SK-N-DZ (cell line): ENCODE results near the gene CCL18. TPM values are rescaled to one million over a fixed set of nuclear protein-coding genes. Genes with fewer than 3 reads are reported as not detected.
"Not testable (repeated sequence)": the region's sequence is repeated elsewhere in the genome, so short reads cannot be mapped to it uniquely, and the experiment has no call there.

ENCODE experiments used
- DNase-seq: peaks from one replicate; pipeline ENCODE4 v3.0.0-alpha.2; 2015; ENCODE audit warnings: low spot score
- polyA plus RNA-seq, 2 experiments: library from polyadenylated mRNA; depleted of rRNA; stranded (reverse); fragments of >200 nt; gene quantifications; 2 replicates each; pipeline ENCODE4 v1.2.3, GENCODE V29; 2014

The CCL18 gene
- not detected in 2 replicates for polyA plus RNA-seq (2014; cell fraction: cytosol; rRNA removed)
- polyA plus RNA-seq (2014; cell fraction: nucleus; rRNA removed) = not detected in 2 replicates

DNA sequence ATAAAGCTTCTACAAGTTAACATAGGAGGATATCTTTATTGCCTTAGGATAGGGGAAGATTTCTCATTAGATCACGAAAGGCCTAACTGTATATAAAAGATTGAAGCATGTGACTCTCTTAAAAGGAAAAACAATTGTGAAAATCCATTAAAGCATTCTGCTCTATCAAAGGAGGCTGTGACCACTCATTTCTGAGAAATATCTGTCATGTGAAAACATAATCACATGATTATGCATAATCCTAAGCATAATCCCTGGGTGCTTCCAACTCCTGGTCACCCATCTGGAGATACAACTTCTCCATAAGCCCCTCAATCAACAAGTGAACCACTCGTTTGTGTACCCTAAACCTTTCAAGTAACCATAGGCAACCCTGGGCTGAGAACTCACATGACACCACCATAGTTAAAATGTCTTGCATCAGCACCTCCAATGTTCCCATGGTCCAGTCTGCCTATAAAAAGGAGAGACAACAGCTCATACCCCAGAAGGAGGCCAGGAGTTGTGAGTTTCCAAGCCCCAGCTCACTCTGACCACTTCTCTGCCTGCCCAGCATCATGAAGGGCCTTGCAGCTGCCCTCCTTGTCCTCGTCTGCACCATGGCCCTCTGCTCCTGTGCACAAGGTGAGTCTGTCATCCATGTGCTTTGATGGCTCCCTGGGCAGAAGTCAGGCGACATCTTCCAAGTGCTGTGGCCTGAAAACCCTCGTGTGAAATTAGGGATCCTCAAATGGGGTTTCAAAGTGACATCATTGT, at the start of gene CCL18:
TSS of gene CCL18 (plus strand) at position 487 of the 756 bp plus-strand sequence. CDS start at position 558, 71 bp downstream.
- no peak for DNase-seq

DNA sequence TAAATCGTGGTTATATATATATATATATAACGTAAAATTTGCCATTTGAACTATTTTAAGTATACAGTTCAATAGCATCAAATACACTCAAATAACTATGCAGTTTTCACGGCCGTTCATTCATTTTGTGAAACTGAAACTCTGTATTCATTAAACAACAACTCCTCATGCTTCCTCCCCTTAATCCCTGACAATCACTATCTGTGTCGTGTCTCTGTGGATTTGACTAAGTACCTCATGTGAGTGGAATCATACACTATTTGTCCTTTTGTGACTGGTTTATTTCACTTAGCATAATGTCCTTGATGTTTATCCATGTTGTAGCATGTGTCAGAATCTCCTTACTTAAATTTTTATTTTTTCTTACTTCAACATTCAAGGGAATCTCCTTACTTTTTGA, 49.1 kb upstream of the CCL18 start:
- DNase-seq = no peak

DNA sequence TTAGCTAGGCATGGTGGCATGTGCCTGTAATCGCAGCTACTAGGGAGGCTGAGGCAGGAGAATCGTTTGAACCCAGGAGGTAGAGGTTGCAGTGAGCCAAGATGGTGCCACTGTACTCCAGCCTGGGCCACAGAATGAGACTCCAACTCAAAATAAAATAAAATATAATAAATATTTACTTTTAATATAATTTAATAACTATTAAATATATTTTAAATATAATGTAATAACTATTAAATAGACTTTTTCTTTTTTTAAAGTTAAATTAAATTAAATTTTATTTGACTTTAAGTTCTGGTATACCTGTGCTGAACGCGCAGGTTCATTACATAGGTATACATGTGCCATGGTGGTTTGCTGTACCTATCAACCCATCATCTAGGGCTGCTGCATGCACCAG, 48.2 kb upstream of the CCL18 start:
- DNase-seq = not testable (repeated sequence)

GRCh38 chr17:36016555-36016954, 47.5 kb upstream of the CCL18 start:
- no peak for DNase-seq

GRCh38 chr17:36017799-36018198, 46.3 kb upstream of the CCL18 start, which contains the start of gene CCL23:
Gene CCL23 (minus strand): TSS chr17:36017972. CDS start chr17:36017897, 75 bp downstream.
- DNase-seq = no peak

DNA sequence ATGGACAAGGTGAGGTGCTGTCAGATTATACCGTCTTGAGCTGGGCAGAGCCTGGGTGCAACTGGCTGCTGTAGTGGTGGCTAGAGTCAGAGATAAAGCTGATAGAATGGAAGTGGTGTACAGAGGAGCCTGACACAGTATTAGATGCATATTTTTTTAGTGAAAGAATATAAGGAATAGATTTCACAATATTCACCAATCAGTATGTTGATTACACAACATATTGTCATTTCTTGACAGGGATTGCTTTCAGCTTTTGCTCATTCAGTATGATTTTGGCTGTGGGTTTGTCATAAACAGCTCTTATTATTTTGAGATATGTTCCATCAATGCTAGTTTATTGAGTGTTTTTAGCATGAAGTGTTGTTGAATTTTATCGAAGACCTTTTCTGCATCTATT, 44.6 kb upstream of the CCL18 start:
- DNase-seq = no peak

DNA sequence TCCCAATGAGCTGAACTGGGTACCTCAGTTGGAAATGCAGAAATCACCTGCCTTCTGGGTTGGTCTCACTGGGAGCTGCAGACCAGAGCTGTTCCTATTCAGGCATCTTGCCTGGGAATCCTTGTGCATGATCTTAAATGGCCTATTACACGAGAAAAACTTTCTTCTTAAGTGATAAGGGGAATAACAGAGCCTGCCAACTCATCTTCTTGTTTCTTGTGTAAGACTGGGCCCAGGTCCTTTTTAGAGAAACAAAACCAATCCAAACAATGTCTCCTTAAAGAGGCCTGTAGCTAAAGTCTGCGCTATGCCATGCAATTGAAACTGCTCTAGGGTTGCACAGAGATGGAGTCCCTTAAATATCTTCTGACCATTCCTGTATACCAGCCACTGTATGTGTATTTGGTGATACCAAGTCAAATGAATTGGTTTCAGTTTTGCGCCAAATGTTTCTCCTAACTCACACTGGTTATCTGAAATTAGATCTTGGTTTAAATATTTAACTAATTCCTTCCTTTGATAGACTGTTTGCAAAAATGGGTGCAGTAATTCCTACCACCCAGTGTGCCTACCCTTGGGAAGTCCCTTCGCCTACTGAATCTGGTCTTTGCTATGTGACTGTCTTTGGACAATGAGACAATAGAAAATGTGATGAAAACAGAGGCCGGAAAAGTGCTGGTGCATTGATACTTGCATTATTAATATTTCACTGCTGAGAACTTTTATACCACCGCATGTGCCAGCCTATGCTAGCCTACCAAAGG, 39.8 kb upstream of the CCL18 start:
- no peak for DNase-seq

GRCh38 chr17:36027761-36028160, 36.3 kb upstream of the CCL18 start:
- no peak for DNase-seq

DNA sequence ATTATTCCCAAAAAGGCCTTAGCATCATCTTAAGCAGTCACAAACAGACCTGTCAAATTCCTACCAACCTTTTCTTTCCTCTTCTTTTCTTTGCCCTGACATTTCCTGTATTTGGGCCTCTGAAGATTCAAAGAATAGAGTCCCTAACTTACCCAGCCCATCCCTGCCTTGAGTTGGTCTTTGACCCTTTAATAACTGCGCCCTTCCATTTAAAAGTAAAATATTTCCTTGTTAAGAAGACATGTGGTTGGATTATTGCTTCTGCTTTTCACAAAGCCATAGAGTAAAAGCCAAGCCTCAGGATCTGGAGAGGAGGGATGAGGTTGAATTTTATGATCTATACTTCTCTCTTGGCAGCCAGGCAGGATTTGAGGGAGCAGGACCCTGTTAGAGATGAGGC, 33.1 kb upstream of the CCL18 start:
- no peak for DNase-seq

- DNase-seq = no peak
These were observed 29.9 kb upstream of the CCL18 start for GRCh38 chr17:36034127-36034526.

GRCh38 chr17:36036235-36036634, 27.8 kb upstream of the CCL18 start:
- no peak for DNase-seq

DNA sequence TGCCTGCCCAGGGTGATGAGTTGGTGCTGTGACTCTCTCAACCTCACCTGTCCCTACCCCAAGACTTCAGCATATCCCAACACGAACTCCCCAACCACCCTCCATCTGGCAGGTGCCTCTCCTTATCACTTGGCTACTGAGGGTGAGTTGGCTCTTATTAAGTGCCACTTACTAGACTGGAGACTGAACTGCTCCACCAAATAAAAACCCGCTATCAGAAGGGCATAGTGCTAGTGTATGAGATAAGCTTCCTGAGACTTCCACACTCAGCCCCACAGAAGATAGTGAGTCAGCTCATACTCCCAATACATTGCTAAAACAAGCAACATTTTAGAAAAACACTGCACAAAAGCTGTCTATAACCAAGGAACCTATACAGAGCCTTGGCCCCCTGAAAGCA, 16.0 kb upstream of the CCL18 start:
- DNase-seq = no peak

DNA sequence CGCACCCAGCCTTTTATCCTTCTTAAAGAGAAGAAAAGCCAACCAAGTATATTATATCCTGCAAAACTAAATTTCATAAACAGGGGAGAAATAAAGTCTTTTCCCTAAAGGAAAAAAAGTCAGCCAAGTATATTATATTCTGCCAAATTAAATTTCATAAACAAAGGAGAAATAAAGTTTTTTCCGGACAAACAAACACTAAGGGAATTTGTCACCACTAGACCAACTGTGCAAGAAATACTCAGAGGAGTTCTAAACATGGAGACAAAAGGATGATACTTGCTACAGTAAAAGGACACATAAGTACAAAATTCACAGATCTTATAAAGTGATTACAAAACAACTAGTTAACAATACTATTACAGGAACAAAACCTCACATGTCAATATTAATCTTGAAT, 14.4 kb upstream of the CCL18 start:
- no peak for DNase-seq

DNA sequence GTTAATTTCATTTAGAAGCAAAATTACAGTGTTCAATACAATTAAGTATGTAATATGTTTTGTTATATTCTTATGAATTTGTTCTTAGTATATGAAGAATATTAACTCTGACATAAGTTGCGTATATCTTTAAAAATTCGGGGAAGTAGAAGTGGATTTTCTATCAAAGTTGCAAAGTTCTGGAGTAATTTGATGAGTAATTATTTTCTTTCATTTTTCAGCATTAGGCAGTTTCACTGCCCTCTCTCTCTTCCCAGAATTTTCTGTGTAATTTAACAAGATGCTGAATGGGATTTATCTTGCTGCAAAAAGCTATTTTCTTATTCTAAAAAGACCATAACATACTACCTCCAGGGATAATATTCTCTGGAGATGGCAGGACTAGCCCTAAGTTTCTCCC, 8.9 kb upstream of the CCL18 start:
- no peak for DNase-seq

DNA sequence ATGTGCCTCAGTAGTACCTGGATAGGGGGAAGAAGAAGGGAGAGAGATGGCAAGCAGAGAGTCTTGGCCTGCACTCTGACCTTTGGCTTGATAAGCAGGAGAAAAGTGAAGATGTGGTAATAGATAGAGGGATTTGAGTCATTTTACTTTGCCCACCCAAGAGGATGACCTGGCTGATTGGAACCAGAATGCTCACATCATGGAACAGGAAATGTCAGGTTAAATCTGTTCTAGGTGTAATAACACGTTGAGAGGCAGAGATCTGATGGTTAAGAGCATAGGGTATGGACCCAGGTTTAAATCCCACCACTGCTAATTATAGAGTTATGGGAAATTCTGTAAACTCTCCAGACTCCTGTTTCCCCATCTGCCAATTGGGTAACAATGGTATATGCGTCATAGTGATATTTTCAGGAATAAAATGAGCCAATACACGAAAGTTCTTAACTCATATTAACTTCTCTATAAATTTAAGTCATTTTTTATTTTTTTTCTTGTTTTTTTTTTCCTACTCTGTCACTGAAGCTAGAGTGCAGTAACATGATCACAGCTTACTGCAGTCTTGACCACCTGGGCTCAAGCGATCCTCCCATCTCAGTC, 8.1 kb upstream of the CCL18 start:
- no peak for DNase-seq

DNA sequence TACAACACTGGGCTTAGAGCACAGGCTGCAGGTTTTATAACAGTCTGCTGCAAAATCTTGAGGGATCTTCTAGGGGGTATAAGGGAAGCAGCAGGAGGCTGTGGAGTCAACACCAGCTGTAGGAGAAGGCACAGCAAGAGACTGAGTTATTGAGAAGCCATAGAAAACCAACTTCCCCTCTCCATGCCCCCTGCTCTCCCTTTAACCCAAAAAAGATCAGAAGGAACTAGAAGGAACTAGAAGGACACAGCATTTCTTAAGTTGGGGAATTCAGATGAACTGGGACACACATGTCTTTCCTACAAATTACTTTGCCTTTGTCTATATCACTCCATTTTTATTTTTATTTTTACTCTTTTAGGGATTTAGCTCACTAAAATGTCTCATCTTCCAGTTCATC, 6.2 kb upstream of the CCL18 start:
- no peak for DNase-seq

- no peak for DNase-seq
These were observed 4.7 kb upstream of the CCL18 start for GRCh38 chr17:36059406-36059805.

GRCh38 chr17:36060816-36061215, 3.3 kb upstream of the CCL18 start:
- no peak for DNase-seq

DNA sequence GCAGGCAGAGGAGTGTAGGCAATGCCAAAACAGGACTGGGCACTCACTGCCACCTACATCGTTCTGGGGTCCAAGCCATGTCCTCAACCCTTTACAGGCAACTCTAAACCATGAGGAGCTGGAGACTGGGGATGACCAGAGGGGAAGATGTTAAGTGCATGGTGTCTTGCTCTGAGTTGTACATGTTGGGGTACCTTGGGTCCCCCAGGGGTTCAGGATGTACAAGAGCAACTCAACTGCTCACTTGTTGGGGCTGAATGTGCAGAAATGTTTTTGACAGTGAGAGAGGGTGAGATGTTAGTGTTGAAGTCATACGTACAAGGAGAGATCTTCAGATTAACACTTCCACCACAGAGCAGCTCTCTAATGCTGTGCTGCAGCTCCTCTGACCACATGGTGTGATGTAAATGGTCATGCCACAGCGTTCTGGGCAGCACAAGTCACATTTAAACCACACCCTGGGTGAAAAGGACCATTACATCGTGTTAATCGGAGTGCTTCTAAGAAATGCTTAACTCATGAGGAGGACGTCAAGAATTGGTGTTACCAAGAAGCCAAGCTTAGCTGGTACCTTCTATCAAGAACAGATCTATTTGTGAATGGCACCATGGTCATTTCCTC, 2.4 kb downstream of the CCL18 start:
- DNase-seq = no peak

DNA sequence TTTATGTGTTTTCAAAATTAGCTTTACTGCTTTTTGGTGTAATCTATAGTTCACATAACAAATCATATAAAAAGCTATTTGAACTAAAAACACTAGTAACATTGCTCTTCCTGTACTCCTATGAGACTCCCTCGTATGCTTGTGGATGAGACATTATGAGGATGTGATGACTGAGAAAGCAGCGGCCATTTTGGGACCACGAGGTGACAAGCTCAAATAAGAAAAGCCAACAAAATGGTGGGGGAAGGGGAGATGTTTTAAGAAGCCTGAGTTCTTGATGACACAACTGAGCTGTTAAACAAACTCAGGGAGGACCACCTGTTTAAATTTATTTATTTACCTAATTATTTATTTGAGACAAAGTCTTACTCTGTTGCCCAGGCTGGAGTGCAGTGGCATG, 4.5 kb downstream of the CCL18 start:
- DNase-seq = no peak

DNA sequence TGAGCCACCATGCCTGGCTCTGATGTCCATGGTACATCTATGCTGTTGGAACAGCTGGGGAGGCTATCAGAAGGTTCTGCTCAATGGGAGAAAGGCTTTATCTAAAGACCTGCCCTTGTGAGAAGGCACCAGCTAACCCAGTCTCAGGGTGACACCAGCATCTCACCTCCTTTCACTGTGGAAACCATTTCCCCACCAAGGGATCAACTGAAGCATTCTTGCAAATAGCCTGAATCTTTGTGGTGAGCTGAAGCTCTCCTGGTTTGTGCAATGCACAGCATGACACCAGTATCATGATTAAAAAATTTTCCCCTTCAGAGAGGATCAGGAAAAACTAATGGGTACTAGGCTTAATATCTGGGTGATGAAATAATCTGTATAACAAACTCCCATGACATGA, 5.1 kb downstream of the CCL18 start:
- DNase-seq = no peak

GRCh38 chr17:36070427-36070826, 6.4 kb downstream of the CCL18 start:
- no peak for DNase-seq
